ENCODE data around the gene ZNF346. TPM values are rescaled to one million over a fixed set of nuclear protein-coding genes. Genes with fewer than 3 reads are reported as not detected.

ZNF346 gene
- total RNA-seq, 1 experiment from 2014 or later = 18.4 TPM

DNA sequence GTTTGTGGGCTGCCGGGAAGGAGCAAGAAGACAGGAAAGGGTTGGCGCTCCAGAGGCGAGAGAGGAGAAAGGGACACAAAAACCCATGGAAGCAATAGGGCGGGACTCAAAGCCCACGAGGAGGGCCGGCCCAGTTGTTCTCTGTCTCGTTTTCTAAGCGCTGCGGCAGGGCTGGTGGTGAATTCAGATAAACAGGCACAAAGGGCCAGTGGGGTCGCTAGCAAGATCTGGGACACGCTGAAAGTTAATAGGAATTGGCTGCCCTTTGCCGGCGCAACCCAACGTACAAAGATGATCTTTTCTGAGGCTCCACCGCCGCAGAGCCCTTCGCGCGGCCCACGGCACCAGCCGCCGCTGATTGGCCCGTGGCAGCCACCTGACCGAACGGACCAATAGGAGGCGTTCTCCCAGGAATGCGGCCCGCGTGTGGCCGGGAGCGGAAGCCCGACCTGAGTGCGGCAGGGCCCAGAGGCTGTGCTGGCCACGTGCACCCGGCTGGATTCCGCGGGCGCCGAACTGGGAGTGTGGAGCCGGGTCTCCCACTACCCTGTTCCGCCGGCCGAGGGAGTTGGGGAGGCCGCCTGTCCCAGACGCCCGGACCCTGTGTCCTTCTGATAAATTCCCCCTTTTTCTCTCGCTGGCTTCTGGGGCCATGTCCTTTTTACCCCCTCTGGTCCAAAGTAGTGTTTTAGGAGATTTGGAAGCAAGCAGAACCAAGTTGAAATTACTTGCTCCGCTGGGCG, 94.3 kb downstream of the ZNF346 start:
- ChIA-PET POLR2A (no interaction called here), CTCF (no interaction called here)
- DNase-seq (ENCODE audit: low spot score) (peak; percentile 92), ATAC-seq (peak; percentile 88)
- H3K4me1 Mint-ChIP-seq = peaks cover 11% of the 10 kb centered on the region
- no peaks in the 10 kb centered on the region for H3K36me3 Mint-ChIP-seq
- H3K27me3 Mint-ChIP-seq (ENCODE audit: low read depth) = peaks cover 19% of the 10 kb centered on the region
- no peak overlapping the region for H3K4me3 Mint-ChIP-seq
- H3K27ac Mint-ChIP-seq = 0 out of 2 replicates have a peak overlapping the region, but pooled peaks have one; percentile 18
- no peaks in the 10 kb centered on the region for H3K9me3 Mint-ChIP-seq
- peak; percentile 97 for TF ChIP-seq SMAD3 (CRISPR knock-in tag; IDR thresholded peaks at IDR 0.05; ENCODE audit: borderline replicate concordance)
- TF ChIP-seq CREB1 (CRISPR knock-in tag; IDR thresholded peaks at IDR 0.05) = peak; percentile 85
- TF ChIP-seq ZNF671 (CRISPR knock-in tag; IDR thresholded peaks at IDR 0.05) = no peak
- TF ChIP-seq IRF2 (CRISPR knock-in tag; IDR thresholded peaks at IDR 0.05; ENCODE audit: borderline replicate concordance, low read depth) = peak; percentile 84
- no peak for TF ChIP-seq SOX15 (CRISPR knock-in tag; IDR thresholded peaks at IDR 0.05)
- TF ChIP-seq, protein P1, sequence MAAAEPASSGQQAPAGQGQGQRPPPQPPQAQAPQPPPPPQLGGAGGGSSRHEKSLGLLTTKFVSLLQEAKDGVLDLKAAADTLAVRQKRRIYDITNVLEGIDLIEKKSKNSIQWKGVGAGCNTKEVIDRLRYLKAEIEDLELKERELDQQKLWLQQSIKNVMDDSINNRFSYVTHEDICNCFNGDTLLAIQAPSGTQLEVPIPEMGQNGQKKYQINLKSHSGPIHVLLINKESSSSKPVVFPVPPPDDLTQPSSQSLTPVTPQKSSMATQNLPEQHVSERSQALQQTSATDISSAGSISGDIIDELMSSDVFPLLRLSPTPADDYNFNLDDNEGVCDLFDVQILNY (CRISPR knock-in tag; IDR thresholded peaks at IDR 0.05) = peak; percentile 83
- TF ChIP-seq, protein P2, sequence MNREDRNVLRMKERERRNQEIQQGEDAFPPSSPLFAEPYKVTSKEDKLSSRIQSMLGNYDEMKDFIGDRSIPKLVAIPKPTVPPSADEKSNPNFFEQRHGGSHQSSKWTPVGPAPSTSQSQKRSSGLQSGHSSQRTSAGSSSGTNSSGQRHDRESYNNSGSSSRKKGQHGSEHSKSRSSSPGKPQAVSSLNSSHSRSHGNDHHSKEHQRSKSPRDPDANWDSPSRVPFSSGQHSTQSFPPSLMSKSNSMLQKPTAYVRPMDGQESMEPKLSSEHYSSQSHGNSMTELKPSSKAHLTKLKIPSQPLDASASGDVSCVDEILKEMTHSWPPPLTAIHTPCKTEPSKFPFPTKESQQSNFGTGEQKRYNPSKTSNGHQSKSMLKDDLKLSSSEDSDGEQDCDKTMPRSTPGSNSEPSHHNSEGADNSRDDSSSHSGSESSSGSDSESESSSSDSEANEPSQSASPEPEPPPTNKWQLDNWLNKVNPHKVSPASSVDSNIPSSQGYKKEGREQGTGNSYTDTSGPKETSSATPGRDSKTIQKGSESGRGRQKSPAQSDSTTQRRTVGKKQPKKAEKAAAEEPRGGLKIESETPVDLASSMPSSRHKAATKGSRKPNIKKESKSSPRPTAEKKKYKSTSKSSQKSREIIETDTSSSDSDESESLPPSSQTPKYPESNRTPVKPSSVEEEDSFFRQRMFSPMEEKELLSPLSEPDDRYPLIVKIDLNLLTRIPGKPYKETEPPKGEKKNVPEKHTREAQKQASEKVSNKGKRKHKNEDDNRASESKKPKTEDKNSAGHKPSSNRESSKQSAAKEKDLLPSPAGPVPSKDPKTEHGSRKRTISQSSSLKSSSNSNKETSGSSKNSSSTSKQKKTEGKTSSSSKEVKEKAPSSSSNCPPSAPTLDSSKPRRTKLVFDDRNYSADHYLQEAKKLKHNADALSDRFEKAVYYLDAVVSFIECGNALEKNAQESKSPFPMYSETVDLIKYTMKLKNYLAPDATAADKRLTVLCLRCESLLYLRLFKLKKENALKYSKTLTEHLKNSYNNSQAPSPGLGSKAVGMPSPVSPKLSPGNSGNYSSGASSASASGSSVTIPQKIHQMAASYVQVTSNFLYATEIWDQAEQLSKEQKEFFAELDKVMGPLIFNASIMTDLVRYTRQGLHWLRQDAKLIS (CRISPR knock-in tag; IDR thresholded peaks at IDR 0.05; ENCODE audit: borderline replicate concordance) = peak; percentile 67; the same call in 1 of the 2 replicates
- TF ChIP-seq TP53 (CRISPR knock-in tag; IDR thresholded peaks at IDR 0.05) = peak; percentile 96
- TF ChIP-seq GRHL2 (CRISPR knock-in tag; IDR thresholded peaks at IDR 0.05; ENCODE audit: insufficient replicate concordance, severe bottlenecking) = no peak
- TF ChIP-seq, protein P3, sequence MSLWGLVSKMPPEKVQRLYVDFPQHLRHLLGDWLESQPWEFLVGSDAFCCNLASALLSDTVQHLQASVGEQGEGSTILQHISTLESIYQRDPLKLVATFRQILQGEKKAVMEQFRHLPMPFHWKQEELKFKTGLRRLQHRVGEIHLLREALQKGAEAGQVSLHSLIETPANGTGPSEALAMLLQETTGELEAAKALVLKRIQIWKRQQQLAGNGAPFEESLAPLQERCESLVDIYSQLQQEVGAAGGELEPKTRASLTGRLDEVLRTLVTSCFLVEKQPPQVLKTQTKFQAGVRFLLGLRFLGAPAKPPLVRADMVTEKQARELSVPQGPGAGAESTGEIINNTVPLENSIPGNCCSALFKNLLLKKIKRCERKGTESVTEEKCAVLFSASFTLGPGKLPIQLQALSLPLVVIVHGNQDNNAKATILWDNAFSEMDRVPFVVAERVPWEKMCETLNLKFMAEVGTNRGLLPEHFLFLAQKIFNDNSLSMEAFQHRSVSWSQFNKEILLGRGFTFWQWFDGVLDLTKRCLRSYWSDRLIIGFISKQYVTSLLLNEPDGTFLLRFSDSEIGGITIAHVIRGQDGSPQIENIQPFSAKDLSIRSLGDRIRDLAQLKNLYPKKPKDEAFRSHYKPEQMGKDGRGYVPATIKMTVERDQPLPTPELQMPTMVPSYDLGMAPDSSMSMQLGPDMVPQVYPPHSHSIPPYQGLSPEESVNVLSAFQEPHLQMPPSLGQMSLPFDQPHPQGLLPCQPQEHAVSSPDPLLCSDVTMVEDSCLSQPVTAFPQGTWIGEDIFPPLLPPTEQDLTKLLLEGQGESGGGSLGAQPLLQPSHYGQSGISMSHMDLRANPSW (CRISPR knock-in tag; conservative IDR thresholded peaks at IDR 0.05; ENCODE audit: low read depth) = no peak
- no peak for TF ChIP-seq ZNF416 (CRISPR knock-in tag; IDR thresholded peaks at IDR 0.05)
- peak; percentile 87; the same call in 1 of the 2 replicates for TF ChIP-seq KAT7 (CRISPR knock-in tag; IDR thresholded peaks at IDR 0.05; ENCODE audit: borderline replicate concordance)
- TF ChIP-seq, protein P4, sequence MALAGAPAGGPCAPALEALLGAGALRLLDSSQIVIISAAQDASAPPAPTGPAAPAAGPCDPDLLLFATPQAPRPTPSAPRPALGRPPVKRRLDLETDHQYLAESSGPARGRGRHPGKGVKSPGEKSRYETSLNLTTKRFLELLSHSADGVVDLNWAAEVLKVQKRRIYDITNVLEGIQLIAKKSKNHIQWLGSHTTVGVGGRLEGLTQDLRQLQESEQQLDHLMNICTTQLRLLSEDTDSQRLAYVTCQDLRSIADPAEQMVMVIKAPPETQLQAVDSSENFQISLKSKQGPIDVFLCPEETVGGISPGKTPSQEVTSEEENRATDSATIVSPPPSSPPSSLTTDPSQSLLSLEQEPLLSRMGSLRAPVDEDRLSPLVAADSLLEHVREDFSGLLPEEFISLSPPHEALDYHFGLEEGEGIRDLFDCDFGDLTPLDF (CRISPR knock-in tag; IDR thresholded peaks at IDR 0.05) = peak; percentile 95
- TF ChIP-seq, protein P5, sequence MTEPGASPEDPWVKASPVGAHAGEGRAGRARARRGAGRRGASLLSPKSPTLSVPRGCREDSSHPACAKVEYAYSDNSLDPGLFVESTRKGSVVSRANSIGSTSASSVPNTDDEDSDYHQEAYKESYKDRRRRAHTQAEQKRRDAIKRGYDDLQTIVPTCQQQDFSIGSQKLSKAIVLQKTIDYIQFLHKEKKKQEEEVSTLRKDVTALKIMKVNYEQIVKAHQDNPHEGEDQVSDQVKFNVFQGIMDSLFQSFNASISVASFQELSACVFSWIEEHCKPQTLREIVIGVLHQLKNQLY (CRISPR knock-in tag; IDR thresholded peaks at IDR 0.05) = 0 out of 2 replicates have a peak, but pooled peaks have one; percentile 84
- TF ChIP-seq, protein P6, sequence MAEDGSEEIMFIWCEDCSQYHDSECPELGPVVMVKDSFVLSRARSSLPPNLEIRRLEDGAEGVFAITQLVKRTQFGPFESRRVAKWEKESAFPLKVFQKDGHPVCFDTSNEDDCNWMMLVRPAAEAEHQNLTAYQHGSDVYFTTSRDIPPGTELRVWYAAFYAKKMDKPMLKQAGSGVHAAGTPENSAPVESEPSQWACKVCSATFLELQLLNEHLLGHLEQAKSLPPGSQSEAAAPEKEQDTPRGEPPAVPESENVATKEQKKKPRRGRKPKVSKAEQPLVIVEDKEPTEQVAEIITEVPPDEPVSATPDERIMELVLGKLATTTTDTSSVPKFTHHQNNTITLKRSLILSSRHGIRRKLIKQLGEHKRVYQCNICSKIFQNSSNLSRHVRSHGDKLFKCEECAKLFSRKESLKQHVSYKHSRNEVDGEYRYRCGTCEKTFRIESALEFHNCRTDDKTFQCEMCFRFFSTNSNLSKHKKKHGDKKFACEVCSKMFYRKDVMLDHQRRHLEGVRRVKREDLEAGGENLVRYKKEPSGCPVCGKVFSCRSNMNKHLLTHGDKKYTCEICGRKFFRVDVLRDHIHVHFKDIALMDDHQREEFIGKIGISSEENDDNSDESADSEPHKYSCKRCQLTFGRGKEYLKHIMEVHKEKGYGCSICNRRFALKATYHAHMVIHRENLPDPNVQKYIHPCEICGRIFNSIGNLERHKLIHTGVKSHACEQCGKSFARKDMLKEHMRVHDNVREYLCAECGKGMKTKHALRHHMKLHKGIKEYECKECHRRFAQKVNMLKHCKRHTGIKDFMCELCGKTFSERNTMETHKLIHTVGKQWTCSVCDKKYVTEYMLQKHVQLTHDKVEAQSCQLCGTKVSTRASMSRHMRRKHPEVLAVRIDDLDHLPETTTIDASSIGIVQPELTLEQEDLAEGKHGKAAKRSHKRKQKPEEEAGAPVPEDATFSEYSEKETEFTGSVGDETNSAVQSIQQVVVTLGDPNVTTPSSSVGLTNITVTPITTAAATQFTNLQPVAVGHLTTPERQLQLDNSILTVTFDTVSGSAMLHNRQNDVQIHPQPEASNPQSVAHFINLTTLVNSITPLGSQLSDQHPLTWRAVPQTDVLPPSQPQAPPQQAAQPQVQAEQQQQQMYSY (CRISPR knock-in tag; IDR thresholded peaks at IDR 0.05) = peak; percentile 79
- TF ChIP-seq FOXJ3 (CRISPR knock-in tag; IDR thresholded peaks at IDR 0.05; ENCODE audit: borderline replicate concordance) = no peak
- TF ChIP-seq, protein P7, sequence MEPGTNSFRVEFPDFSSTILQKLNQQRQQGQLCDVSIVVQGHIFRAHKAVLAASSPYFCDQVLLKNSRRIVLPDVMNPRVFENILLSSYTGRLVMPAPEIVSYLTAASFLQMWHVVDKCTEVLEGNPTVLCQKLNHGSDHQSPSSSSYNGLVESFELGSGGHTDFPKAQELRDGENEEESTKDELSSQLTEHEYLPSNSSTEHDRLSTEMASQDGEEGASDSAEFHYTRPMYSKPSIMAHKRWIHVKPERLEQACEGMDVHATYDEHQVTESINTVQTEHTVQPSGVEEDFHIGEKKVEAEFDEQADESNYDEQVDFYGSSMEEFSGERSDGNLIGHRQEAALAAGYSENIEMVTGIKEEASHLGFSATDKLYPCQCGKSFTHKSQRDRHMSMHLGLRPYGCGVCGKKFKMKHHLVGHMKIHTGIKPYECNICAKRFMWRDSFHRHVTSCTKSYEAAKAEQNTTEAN (CRISPR knock-in tag; IDR thresholded peaks at IDR 0.05) = peak; percentile 97
- TF ChIP-seq ZNF232 (CRISPR knock-in tag; IDR thresholded peaks at IDR 0.05) = peak; percentile 97
- TF ChIP-seq JUN (CRISPR knock-in tag; IDR thresholded peaks at IDR 0.05) = peak; percentile 97

All from WTC11 (cell line).